ENCODE data around the gene NUP210L. TPM values are rescaled to one million over a fixed set of nuclear protein-coding genes. Genes with fewer than 3 reads are reported as not detected.
"Not testable (repeated sequence)": the region's sequence is repeated elsewhere in the genome, so short reads cannot be mapped to it uniquely, and the experiment has no call there.

The NUP210L gene
- polyA plus RNA-seq, 4 donors: 0.06 to 0.14 (median 0.09) TPM

DNA sequence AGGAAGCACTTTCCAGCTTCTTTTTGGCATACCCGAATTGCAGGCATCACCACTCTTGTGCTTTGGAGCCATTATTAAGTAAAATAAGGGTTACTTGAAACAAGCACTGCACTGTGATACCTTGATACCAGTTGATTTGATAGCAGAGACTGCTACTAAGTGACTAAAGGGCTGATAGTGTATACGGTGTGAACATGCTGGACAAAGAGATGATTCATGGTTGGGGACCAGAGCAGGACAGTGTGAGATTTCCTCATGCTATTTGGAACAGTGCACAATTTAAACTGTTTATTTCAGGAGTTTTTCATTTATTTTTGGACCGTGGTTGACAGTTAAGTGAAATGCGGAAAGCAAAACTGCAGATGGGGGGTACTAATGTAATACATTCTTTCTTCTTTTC is 154.5 kb downstream of the NUP210L start:
- DNase-seq (ENCODE audit: low read depth in 4 of 4, low spot score in 3 of 4): no peak

- DNase-seq (ENCODE audit: low read depth in 4 of 4, low spot score in 3 of 4): not testable (repeated sequence)
These were observed 158.0 kb downstream of the NUP210L start for GRCh38 chr1:153996882-153997281.

DNA sequence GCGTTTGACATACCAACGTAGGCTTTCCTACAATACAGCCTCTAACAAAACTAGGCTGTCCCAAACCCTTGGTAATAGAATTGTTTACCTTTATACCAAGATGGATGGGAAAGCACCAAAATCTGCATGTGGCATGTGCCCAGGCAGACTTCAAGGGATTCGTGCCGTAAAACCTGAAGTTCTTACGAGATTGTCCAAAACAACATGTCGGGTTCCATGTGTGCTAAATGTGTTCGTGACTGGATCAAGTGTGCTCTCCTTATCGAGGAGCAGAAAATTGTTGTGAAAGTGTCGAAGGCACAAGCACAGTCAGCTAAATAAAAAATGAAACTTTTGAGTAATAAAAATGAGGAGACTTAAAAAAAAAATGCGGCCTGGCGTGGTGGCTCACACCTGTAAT is 159.2 kb downstream of the NUP210L start:
- DNase-seq (ENCODE audit: low read depth in 4 of 4, low spot score in 3 of 4): no peak

- no peak for DNase-seq (ENCODE audit: low read depth in 4 of 4, low spot score in 3 of 4)
These were observed 159.7 kb downstream of the NUP210L start for GRCh38 chr1:153995202-153995601.

DNA sequence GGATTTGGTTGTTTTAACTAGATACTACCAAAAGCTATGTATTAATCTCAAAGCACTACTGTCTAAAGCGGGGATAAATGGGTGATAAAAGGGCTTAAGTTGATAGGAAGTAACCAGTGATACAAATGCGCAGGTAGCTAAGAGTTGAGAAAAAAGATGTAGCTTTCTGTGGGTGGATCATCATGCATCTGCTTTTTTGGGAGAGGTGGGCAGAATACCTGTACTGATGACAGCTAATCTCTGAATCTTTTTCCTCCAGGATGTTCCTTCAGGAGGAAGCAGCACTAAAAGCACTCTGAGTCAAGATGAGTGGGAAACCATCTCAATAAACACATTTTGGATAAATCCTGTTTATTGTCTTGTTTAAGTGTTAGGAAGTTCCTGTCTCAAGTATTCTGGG is 163.1 kb downstream of the NUP210L start:
- DNase-seq (ENCODE audit: low read depth in 4 of 4, low spot score in 3 of 4): no peak

GRCh38 chr1:153991151-153991630 is 163.7 kb downstream of the NUP210L start:
- no peak for DNase-seq (ENCODE audit: low read depth in 4 of 4, low spot score in 3 of 4)

DNA sequence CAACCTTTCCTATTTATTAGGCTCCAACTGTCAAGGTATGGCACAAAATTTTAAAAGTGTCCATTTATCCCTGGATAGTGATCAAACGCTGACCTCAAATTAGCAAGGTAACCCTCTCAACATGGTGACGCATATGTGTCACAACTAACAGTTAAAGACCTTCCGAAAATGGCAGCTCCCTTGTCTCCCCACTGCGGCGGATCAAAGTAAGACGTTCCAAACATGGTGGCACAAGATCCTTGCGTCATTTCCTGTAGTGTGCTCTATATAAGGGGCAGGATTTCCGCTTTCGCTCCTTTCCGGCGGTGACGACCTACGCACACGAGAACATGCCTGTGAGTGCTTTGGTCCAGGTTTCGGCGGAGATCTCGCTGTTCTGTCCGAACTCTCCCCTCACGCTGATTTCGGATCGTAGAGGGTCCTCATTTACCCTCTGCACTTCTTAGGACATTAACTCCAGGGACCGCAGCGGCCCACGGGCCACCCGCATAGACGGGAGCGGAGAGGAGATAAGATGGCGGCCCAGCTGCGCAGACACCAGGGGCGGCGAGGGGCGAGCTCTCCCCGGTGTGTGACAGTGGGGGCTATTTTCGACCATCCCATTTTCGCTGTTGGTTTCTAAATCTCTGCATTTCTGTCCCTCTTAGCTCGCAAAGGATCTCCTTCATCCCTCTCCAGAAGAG is 164.3 kb downstream of the NUP210L start, which contains the start of gene RPS27:
RPS27 (plus strand) TSS at position 295 of the 683 bp plus-strand sequence; CDS start at position 330, 35 bp downstream.
- peak; percentile 93 to 98 (median 96) for DNase-seq (ENCODE audit: low read depth in 4 of 4, low spot score in 3 of 4)

DNA sequence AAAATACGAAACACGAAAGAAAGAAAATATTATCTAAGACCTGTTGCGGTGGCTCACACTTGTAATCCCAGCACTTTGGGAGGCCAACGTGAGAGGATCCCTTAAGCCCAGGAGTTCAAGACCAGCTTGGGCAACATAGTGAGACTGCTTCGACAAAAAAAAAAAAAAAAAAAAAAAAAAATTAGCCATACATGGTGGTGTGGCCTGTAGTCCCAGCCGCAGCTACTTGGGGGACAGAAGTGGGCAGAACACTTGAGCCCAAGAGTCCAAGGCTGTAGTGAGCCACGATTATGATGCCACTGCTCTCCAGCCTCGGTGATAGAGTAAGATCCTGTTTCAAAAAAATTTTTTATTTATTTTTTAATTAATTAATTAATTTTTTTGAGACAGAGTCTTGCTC is 167.3 kb downstream of the NUP210L start:
- DNase-seq (ENCODE audit: low read depth in 4 of 4, low spot score in 3 of 4): no peak

DNA sequence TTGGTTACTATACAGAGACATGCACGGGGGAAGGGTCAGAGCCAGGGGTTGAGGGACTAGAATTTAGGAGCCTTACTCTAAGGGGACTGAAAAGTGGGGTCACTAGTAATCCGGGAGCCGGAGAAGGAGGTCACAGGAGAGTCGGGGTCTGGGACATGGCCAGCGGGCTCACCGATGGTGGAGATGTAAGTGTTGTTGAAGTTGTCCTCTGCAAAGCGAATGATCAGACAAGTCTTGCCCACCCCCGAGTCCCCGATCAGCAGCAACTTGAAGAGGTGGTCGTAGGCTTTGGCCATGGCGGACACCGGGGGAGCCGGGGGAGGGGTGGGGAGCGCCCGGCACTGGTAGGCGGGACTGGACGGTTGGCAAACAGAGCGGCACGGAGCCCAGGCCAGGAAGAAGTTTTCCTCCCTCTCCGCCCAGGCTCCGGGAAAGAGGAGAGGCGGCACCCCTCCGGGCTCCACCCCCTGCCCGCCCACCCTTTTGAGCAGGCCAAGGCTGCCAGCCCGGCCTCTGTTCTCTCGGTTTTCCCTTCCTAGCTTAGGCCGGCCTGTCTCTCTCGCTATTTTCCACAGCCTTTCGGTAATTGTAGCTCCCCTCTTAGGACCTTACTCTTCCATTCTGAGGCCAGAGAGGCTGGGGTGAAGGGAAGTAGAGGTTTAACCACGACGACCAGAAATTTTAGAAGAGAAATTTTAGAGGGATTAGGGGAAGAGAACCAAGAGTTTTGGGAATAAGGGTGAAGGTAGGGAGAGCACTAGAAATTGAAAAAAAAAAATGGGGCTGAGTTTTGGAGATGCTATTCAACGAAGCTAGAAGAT is 168.7 kb downstream of the NUP210L start, which contains the start of gene RAB13:
RAB13 (minus strand) TSS at position 399 of the 821 bp plus-strand sequence; CDS start at position 296, 103 bp downstream.
- peak in 2 of 4 donors; percentile 68 to 72 for DNase-seq (ENCODE audit: low read depth in 4 of 4, low spot score in 3 of 4)

DNA sequence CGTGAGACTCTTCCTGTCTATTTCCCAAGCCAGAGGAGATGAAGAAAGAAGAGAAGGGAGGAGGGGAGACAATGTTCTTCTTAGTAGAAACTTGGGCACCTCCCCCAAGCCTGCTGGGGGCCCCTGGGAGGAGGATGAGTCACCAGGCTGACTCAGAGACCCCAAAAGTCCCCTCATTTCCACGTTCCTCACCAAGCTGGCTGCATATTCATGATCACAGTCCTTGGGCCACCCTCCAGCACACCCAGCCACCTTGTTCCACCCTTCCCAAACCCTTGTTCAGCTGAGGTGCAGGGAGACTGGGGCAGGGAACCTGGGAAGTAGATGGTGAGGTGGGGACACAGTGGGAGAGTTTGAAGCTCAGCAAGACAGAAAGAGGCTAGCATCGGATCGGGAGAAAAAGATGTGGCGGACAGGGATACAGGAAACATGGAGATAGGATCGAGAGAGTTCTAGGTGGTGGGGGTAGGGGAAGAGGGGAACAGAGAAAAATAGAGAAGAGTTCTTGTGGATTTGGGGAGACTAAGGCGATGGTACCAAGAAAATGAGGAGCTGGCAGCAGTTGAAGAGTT is 169.4 kb downstream of the NUP210L start:
- no peak for DNase-seq (ENCODE audit: low read depth in 4 of 4, low spot score in 3 of 4)

- DNase-seq (ENCODE audit: low read depth in 4 of 4, low spot score in 3 of 4): no peak
These were observed 170.6 kb downstream of the NUP210L start for GRCh38 chr1:153984123-153984894.

DNA sequence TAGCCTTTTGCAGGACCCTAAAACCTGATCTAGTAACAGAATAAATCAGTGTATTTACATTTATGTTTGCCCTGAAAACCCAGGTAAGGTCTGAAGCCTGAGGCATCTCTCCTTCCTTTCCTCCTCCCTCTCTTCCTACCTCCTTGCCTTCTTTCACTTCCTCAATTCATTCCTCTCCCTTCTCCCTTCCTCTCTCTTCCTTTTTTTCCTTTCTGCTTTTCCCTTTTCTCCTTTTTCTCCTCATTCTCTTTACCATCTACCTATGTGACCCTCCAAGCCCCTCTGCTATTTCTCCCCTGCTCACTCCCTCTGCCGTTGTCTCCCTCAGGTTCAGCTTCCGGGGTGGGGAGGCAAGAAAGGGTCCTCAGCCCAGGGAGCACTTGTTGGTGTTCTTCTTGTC is 173.1 kb downstream of the NUP210L start:
- not testable (repeated sequence) for DNase-seq (ENCODE audit: low read depth in 4 of 4, low spot score in 3 of 4)

GRCh38 chr1:153979091-153979490 is 175.8 kb downstream of the NUP210L start:
- DNase-seq (ENCODE audit: low read depth in 4 of 4, low spot score in 3 of 4): not testable (repeated sequence)

- DNase-seq (ENCODE audit: low read depth in 4 of 4, low spot score in 3 of 4): no peak
These were observed 176.5 kb downstream of the NUP210L start for GRCh38 chr1:153978274-153978909.

GRCh38 chr1:153977250-153978240 is 177.3 kb downstream of the NUP210L start, which contains the start of gene JTB:
JTB (minus strand) TSS chr1:153977674; CDS start chr1:153977252, 422 bp downstream.
- DNase-seq (ENCODE audit: low read depth in 4 of 4, low spot score in 3 of 4): peak in 2 of 4 donors; percentile 61 to 85

GRCh38 chr1:153976819-153977249 is 178.0 kb downstream of the NUP210L start:
- DNase-seq (ENCODE audit: low read depth in 4 of 4, low spot score in 3 of 4): no peak

- no peak for DNase-seq (ENCODE audit: low read depth in 4 of 4, low spot score in 3 of 4)
These were observed 181.3 kb downstream of the NUP210L start for GRCh38 chr1:153973525-153973924.

- no peak for DNase-seq (ENCODE audit: low read depth in 4 of 4, low spot score in 3 of 4)
These were observed 181.8 kb downstream of the NUP210L start for GRCh38 chr1:153973071-153973470.
